ENCODE data around the gene MAML3.

MAML3 gene

GRCh38 chr4:140003876-140004548 lies 150.0 kb downstream of the MAML3 start:
- no peak for DNase-seq (ENCODE audit: low read depth)

GRCh38 chr4:140000232-140000631 lies 153.8 kb downstream of the MAML3 start:
- no peak for DNase-seq (ENCODE audit: low read depth)

- DNase-seq (ENCODE audit: low read depth), result no peak
Measured at GRCh38 chr4:139988863-139989765, 164.9 kb downstream of the MAML3 start.

- DNase-seq (ENCODE audit: low read depth), result no peak
Measured at GRCh38 chr4:139987502-139987850, 166.5 kb downstream of the MAML3 start.

- no peak for DNase-seq (ENCODE audit: low read depth)
Measured at GRCh38 chr4:139986689-139987501, 167.1 kb downstream of the MAML3 start.

GRCh38 chr4:139986106-139986505 lies 167.9 kb downstream of the MAML3 start:
- DNase-seq (ENCODE audit: low read depth), result no peak

- DNase-seq (ENCODE audit: low read depth), result no peak
Measured at GRCh38 chr4:139985401-139985800, 168.6 kb downstream of the MAML3 start.

GRCh38 chr4:139984471-139984870 lies 169.5 kb downstream of the MAML3 start:
- no peak for DNase-seq (ENCODE audit: low read depth)

GRCh38 chr4:139978692-139979091 lies 175.3 kb downstream of the MAML3 start:
- DNase-seq (ENCODE audit: low read depth), result no peak

- DNase-seq (ENCODE audit: low read depth), result no peak
Measured at GRCh38 chr4:139977838-139978609, 176.0 kb downstream of the MAML3 start.

- DNase-seq (ENCODE audit: low read depth), result no peak
Measured at GRCh38 chr4:139975830-139976272, 178.1 kb downstream of the MAML3 start.

- DNase-seq (ENCODE audit: low read depth), result no peak
Measured at GRCh38 chr4:139973616-139974015, 180.4 kb downstream of the MAML3 start.

- DNase-seq (ENCODE audit: low read depth), result no peak
Measured at GRCh38 chr4:139973015-139973414, 181.0 kb downstream of the MAML3 start.

GRCh38 chr4:139972305-139972704 lies 181.7 kb downstream of the MAML3 start:
- DNase-seq (ENCODE audit: low read depth), result no peak

GRCh38 chr4:139971111-139971510 lies 182.9 kb downstream of the MAML3 start:
- no peak for DNase-seq (ENCODE audit: low read depth)

- DNase-seq (ENCODE audit: low read depth), result no peak
Measured at GRCh38 chr4:139969635-139970266, 184.2 kb downstream of the MAML3 start.

GRCh38 chr4:139968831-139969230 lies 185.2 kb downstream of the MAML3 start:
- DNase-seq (ENCODE audit: low read depth), result no peak

GRCh38 chr4:139966383-139966782 lies 187.6 kb downstream of the MAML3 start:
- DNase-seq (ENCODE audit: low read depth), result no peak

GRCh38 chr4:139965789-139966188 lies 188.2 kb downstream of the MAML3 start:
- DNase-seq (ENCODE audit: low read depth), result no peak

- no peak for DNase-seq (ENCODE audit: low read depth)
Measured at GRCh38 chr4:139963708-139964107, 190.3 kb downstream of the MAML3 start.

- no peak for DNase-seq (ENCODE audit: low read depth)
Measured at GRCh38 chr4:139962130-139962684, 191.8 kb downstream of the MAML3 start.

Measured in CMK (cell line).